Measurements from ENCODE around the gene RHBDD3. TPM values are rescaled to one million over a fixed set of nuclear protein-coding genes. Genes with fewer than 3 reads are reported as not detected.

Gene RHBDD3
- total and polyA plus RNA-seq, 12 donors = 12.2 to 103 (median 45.0) TPM

DNA sequence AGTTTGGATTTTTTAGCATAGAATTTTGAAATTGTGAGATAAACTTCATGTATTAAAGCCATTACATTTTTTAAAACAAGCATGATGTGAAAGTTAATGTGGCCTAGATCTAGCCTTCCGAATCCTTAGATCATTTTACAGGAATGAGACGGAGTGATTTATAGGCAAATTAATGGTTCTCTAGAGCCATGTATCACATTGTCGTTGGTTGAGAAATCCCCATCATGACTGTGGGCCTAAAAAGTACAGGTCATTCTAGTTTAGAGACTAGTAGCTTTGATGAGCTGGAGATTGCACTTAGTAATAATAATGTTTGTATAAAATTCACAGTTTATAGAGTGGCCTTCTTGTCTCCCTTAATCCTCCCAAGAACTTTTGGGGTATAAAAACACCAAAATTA is 7.4 kb upstream of the RHBDD3 start:
- no peaks in the 10 kb centered on the region for H3K9me3 ChIP-seq (replicated peaks in 1 of 3)
- no peak overlapping the region for H3K4me3 ChIP-seq
- no peaks in the 10 kb centered on the region for H3K27me3 ChIP-seq
- intact Hi-C loops (cut with DNase I) = no loop called here
- peaks cover 57 to 70% of the 10 kb centered on the region in 2 donors for H3K4me1 ChIP-seq (replicated peaks in 1 of 2)
- peaks cover 0 to 83% of the 10 kb centered on the region in 2 donors for H3K36me3 ChIP-seq (replicated peaks in 1 of 2)
- no peak for TF ChIP-seq POLR2A (IDR thresholded peaks at IDR 0.05)
- TF ChIP-seq, protein P1, sequence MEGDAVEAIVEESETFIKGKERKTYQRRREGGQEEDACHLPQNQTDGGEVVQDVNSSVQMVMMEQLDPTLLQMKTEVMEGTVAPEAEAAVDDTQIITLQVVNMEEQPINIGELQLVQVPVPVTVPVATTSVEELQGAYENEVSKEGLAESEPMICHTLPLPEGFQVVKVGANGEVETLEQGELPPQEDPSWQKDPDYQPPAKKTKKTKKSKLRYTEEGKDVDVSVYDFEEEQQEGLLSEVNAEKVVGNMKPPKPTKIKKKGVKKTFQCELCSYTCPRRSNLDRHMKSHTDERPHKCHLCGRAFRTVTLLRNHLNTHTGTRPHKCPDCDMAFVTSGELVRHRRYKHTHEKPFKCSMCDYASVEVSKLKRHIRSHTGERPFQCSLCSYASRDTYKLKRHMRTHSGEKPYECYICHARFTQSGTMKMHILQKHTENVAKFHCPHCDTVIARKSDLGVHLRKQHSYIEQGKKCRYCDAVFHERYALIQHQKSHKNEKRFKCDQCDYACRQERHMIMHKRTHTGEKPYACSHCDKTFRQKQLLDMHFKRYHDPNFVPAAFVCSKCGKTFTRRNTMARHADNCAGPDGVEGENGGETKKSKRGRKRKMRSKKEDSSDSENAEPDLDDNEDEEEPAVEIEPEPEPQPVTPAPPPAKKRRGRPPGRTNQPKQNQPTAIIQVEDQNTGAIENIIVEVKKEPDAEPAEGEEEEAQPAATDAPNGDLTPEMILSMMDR (IDR thresholded peaks at IDR 0.05) = no peak
- DNase-seq = no peak
- 28 to 43% (median 33%) methylated on average over 3 of the region's 3 CpGs for WGBS, 4 donors
- peak overlapping the region in 2 of 5 donors; percentile 3 to 30 for H3K27ac ChIP-seq

DNA sequence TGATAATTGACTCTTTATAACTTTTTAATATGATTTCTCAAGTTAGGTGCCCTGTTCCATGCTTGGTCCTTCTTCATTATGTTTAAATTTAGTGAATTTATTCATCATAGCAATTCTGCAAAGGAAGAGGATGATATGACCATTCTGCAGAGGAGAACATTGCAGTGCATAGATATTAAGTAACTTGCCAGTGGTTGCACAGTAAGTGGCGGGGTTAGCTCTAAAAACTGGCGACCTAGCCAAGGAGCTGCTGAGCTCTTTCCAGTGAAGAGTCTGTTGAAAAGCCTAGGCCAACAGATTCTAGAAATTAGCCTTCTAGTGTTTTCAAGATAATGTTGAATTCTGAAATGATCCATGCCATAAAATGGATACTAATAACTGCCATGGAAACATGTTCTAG is 4.8 kb upstream of the RHBDD3 start:
- peak overlapping the region in 1 of 5 donors; percentile 100 for H3K27ac ChIP-seq
- DNase-seq = peak in 1 of 7 donors; percentile 49
- H3K36me3 ChIP-seq (replicated peaks in 1 of 2) = peaks cover 0 to 62% of the 10 kb centered on the region in 2 donors
- intact Hi-C loops (cut with DNase I) = no loop called here
- no peaks in the 10 kb centered on the region for H3K9me3 ChIP-seq (replicated peaks in 1 of 3)
- WGBS, 4 donors = 65 to 92% (median 83%) methylated on average over 2 of the region's 2 CpGs
- H3K4me1 ChIP-seq (replicated peaks in 1 of 2) = peaks cover 68 to 74% of the 10 kb centered on the region in 2 donors
- H3K4me3 ChIP-seq = no peak overlapping the region
- H3K27me3 ChIP-seq = no peaks in the 10 kb centered on the region
- no peak for TF ChIP-seq POLR2A (IDR thresholded peaks at IDR 0.05)
- TF ChIP-seq, protein P1 (IDR thresholded peaks at IDR 0.05) = no peak

DNA sequence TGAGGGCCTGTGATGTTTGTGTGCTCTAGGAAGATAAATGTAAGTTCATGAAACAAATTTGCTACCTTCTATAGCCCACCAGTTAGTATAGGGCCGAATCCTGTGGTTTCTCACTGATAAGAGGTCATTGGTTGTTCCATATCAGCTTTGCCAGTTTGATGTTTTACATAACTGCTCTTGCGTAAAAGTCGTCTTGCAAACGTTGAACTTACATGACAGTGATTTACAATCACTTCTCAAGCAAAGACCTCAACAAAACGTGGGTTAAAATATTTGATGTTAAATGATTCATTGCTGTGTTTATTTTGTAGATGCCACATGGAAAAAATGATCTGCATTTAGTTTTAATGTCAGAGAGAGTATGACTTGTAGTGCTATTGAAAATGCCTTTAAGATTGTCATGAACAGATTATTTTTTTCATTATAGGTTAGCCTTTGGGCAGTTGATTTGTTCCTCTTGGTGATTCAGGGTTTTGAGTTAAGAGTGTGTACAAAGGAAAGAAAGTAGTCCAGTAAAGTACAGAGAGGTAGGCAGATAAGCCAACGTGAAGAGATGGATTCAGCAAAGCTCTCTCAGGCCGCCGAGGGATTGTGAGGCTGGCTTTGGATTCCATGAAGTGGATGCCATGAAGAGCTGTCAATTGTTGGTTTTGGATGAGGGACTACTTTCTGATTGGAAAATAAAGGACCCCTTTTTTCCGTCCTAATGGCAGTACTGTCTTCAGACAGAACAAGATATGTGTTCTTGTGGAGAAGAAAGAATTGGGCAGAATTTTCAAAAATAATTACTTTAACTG is 2.9 kb upstream of the RHBDD3 start:
- intact Hi-C loops (cut with DNase I) = no loop called here
- H3K27ac ChIP-seq = peak overlapping the region; percentile 47 to 100 (median 100)
- H3K27me3 ChIP-seq = no peaks in the 10 kb centered on the region
- peak in 3 of 7 donors; percentile 31 to 53 (median 50) for DNase-seq
- H3K9me3 ChIP-seq (replicated peaks in 1 of 3) = no peaks in the 10 kb centered on the region
- H3K4me3 ChIP-seq = peak overlapping the region in 2 of 4 donors; percentile 94 to 99
- 4 to 11% (median 9%) methylated on average over 9 of the region's 9 CpGs for WGBS, 4 donors
- peaks cover 69 to 74% of the 10 kb centered on the region in 2 donors for H3K4me1 ChIP-seq (replicated peaks in 1 of 2)
- H3K36me3 ChIP-seq (replicated peaks in 1 of 2) = peaks cover 0 to 43% of the 10 kb centered on the region in 2 donors
- peak in 1 of 2 donors; percentile 63 for TF ChIP-seq POLR2A (IDR thresholded peaks at IDR 0.05)
- TF ChIP-seq, protein P1 (IDR thresholded peaks at IDR 0.05) = no peak

DNA sequence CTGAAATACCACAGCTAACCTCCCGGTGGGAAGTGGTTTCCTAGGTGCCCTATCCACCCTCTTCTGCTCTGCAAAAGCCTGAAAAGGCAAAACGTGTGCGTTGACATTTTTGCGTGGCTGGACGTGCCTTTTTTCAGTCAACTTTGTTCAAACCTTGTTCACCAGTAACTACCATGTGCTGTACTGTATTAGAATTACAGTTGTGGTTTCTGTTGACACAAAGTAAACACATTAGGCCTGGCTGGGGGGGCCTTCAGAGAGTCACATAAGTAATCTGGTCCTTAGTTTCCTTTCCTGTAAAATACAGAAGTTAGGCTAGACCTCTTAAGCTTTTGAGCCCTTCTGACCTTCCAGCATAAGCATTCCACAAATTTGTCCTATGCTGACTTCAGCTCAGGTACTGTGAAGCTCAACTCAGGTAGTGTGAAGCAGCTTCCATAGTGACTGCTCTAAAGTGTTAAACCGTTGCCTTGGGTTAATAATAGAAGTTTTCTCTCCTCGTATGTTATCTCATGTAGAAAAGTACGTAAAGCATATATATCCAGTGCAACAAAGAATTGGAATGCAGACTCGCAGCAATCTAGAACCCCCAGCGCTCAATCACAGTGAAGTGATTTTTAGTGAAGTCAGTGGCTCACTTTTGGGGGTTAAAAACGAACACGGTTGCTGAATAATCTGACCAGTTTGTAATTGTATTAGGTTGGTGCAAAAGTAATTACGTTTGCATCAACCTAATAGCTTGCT is 2.1 kb upstream of the RHBDD3 start:
- peak overlapping the region; percentile 47 to 100 (median 100) for H3K27ac ChIP-seq
- peaks cover 0 to 44% of the 10 kb centered on the region in 2 donors for H3K36me3 ChIP-seq (replicated peaks in 1 of 2)
- H3K4me1 ChIP-seq (replicated peaks in 1 of 2) = peaks cover 64 to 69% of the 10 kb centered on the region in 2 donors
- peak in 1 of 7 donors; percentile 54 for DNase-seq
- intact Hi-C loops (cut with DNase I) = no loop called here
- TF ChIP-seq, protein P1 (IDR thresholded peaks at IDR 0.05) = no peak
- TF ChIP-seq POLR2A (IDR thresholded peaks at IDR 0.05) = no peak
- no peaks in the 10 kb centered on the region for H3K9me3 ChIP-seq (replicated peaks in 1 of 3)
- 5 to 9% (median 7%) methylated on average over 13 of the region's 13 CpGs for WGBS, 4 donors
- peak overlapping the region in 3 of 4 donors; percentile 72 to 99 (median 94) for H3K4me3 ChIP-seq
- no peaks in the 10 kb centered on the region for H3K27me3 ChIP-seq
